ENCODE data around the gene UGT8.

The UGT8 gene

DNA sequence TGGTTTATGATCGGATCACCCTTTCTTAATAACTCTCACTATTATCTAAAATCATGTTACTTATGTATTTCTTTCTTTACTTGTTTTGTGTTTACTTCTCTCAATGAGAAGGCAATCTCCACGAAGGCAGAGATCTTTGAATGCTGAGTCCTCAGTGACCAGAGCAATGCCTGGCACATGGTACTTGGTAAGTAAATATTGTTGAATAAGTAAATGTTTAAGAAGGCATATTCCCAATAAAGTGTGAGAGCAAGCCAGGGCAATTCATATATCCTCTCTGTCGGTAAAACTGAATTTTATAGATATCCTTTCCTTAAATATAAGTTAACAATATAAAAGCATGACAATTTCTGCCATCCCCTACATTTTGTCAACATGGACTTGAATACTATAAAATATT lies 94.4 kb downstream of the UGT8 start:
- Histone ChIP-seq H3K27ac (no peak overlapping the region), H2AFZ (ENCODE audit: low read depth) (no peak overlapping the region), H4K20me1 (ENCODE audit: insufficient read depth) (no peaks in the 10 kb centered on the region), H3K4me2 (no peak overlapping the region), H3K9ac (no peak overlapping the region), H3K36me3 (ENCODE audit: insufficient read depth) (no peaks in the 10 kb centered on the region), H3K4me1 (ENCODE audit: low read depth, poor library complexity, severe bottlenecking) (peaks cover 27% of the 10 kb centered on the region), H3K27me3 (ENCODE audit: insufficient read depth, low read depth) (no peaks in the 10 kb centered on the region), H3K79me2 (ENCODE audit: insufficient read depth, low read depth) (no peaks in the 10 kb centered on the region), H3K4me3 (IDR thresholded peaks at IDR 0.05; ENCODE audit: insufficient read depth, low read depth, low read length) (no peak overlapping the region)
- TF ChIP-seq, protein P1, sequence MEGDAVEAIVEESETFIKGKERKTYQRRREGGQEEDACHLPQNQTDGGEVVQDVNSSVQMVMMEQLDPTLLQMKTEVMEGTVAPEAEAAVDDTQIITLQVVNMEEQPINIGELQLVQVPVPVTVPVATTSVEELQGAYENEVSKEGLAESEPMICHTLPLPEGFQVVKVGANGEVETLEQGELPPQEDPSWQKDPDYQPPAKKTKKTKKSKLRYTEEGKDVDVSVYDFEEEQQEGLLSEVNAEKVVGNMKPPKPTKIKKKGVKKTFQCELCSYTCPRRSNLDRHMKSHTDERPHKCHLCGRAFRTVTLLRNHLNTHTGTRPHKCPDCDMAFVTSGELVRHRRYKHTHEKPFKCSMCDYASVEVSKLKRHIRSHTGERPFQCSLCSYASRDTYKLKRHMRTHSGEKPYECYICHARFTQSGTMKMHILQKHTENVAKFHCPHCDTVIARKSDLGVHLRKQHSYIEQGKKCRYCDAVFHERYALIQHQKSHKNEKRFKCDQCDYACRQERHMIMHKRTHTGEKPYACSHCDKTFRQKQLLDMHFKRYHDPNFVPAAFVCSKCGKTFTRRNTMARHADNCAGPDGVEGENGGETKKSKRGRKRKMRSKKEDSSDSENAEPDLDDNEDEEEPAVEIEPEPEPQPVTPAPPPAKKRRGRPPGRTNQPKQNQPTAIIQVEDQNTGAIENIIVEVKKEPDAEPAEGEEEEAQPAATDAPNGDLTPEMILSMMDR (conservative IDR thresholded peaks at IDR 0.05; ENCODE audit: low read depth, low read length), result no peak

GRCh38 chr4:114694770-114695169 lies 96.2 kb downstream of the UGT8 start:
- no peaks in the 10 kb centered on the region for H3K36me3 ChIP-seq (ENCODE audit: insufficient read depth)
- no peaks in the 10 kb centered on the region for H4K20me1 ChIP-seq (ENCODE audit: insufficient read depth)
- TF ChIP-seq, protein P1 (conservative IDR thresholded peaks at IDR 0.05; ENCODE audit: low read depth, low read length), result peak; percentile 82
- H2AFZ ChIP-seq (ENCODE audit: low read depth), result no peak overlapping the region
- no peak overlapping the region for H3K27ac ChIP-seq
- H3K4me2 ChIP-seq, result no peak overlapping the region
- no peaks in the 10 kb centered on the region for H3K27me3 ChIP-seq (ENCODE audit: insufficient read depth, low read depth)
- no peaks in the 10 kb centered on the region for H3K79me2 ChIP-seq (ENCODE audit: insufficient read depth, low read depth)
- peaks cover 27% of the 10 kb centered on the region for H3K4me1 ChIP-seq (ENCODE audit: low read depth, poor library complexity, severe bottlenecking)
- no peak overlapping the region for H3K4me3 ChIP-seq (IDR thresholded peaks at IDR 0.05; ENCODE audit: insufficient read depth, low read depth, low read length)
- no peak overlapping the region for H3K9ac ChIP-seq

DNA sequence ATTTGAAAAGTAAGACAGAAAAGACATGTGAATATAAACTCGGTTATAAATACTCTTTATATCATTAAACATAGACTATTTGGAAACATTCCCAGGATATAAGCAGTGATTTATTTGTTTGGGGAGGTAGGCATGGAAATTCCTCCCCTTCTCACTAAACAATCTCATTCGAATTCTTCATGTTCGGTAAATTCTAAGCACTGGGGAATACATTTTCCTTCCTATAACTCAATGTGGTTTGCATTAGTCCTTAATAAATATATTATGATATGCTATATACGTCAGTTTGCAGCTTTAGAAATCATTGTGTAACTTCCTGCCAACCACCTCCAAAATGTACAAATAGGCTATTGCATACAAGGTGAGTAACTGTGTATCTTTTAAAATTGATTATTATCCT lies 99.6 kb downstream of the UGT8 start:
- Histone ChIP-seq H4K20me1 (ENCODE audit: insufficient read depth) (no peaks in the 10 kb centered on the region), H3K36me3 (ENCODE audit: insufficient read depth) (no peaks in the 10 kb centered on the region), H3K4me1 (ENCODE audit: low read depth, poor library complexity, severe bottlenecking) (no peaks in the 10 kb centered on the region), H3K27me3 (ENCODE audit: insufficient read depth, low read depth) (no peaks in the 10 kb centered on the region), H2AFZ (ENCODE audit: low read depth) (no peak overlapping the region), H3K79me2 (ENCODE audit: insufficient read depth, low read depth) (no peaks in the 10 kb centered on the region), H3K27ac (no peak overlapping the region), H3K4me3 (IDR thresholded peaks at IDR 0.05; ENCODE audit: insufficient read depth, low read depth, low read length) (no peak overlapping the region), H3K9ac (no peak overlapping the region), H3K4me2 (no peak overlapping the region)
- TF ChIP-seq, protein P1 (conservative IDR thresholded peaks at IDR 0.05; ENCODE audit: low read depth, low read length), result no peak

- Histone ChIP-seq H2AFZ (ENCODE audit: low read depth) (no peak overlapping the region), H3K4me1 (ENCODE audit: low read depth, poor library complexity, severe bottlenecking) (no peaks in the 10 kb centered on the region), H4K20me1 (ENCODE audit: insufficient read depth) (no peaks in the 10 kb centered on the region), H3K4me2 (no peak overlapping the region), H3K79me2 (ENCODE audit: insufficient read depth, low read depth) (no peaks in the 10 kb centered on the region), H3K4me3 (IDR thresholded peaks at IDR 0.05; ENCODE audit: insufficient read depth, low read depth, low read length) (no peak overlapping the region), H3K27me3 (ENCODE audit: insufficient read depth, low read depth) (no peaks in the 10 kb centered on the region), H3K36me3 (ENCODE audit: insufficient read depth) (no peaks in the 10 kb centered on the region), H3K9ac (no peak overlapping the region), H3K27ac (no peak overlapping the region)
- TF ChIP-seq, protein P1 (conservative IDR thresholded peaks at IDR 0.05; ENCODE audit: low read depth, low read length), result no peak
These were observed 102.9 kb downstream of the UGT8 start for GRCh38 chr4:114701491-114701890.

All from KMS-11 (cell line).